GM03348 (cell line): Measurements from ENCODE around the gene UACA.
A peak's percentile ranks its signal among the peaks of the same experiment; 100 is the strongest.
"Not testable (repeated sequence)": the region's sequence is repeated elsewhere in the genome, so short reads cannot be mapped to it uniquely, and the experiment has no call there.

Experiments
- DNase-seq: peaks from one replicate; pipeline ENCODE4 v3.0.0; 2012; ENCODE audit warnings: low spot score

UACA gene

DNA sequence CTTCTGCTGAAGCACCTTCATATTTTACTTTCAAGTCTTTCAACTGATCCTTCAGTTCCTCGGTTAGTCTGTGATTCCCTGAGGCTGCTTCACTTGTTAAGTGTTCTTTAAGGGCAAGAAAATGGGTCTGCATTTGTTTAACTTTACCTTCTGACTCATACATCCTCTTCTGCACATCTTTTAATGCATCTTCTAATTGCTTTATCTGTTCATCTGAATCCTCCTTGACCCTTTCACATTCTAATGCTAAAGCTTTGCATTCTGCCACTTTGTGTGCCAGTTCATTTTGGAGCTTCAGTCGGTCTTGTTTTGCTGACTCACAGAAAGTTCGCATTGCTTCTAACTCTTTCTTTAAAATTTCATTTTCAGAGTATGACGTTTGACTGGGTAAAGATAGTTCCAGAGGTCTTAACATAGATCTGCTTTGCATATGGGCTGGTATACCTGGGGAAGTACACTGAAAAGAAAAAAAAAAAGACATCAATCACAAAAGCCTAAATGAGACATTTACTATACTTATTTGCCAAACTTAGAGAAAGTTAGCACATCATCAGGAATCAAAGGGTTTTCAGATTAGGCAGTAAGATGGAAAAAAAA lies 94.3 kb downstream of the UACA start:
- DNase-seq, result no peak

DNA sequence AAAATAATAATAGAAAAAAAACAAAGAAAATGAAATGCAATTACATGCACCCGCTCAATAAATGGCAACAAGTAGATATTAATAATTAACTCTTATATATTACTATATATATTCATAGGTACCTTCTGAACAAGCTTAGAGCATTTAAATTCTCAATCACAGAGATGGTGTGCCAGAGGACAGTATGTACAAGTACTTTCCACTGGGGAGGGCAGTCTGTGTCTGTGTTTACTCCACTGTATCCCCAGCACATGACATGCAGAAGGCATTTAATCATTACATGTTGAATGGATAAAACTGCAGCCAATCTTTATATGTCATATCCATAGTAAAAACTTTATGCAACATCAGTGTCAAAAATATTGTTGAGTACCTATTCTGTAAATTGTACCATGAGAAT lies 97.8 kb downstream of the UACA start:
- no peak for DNase-seq

DNA sequence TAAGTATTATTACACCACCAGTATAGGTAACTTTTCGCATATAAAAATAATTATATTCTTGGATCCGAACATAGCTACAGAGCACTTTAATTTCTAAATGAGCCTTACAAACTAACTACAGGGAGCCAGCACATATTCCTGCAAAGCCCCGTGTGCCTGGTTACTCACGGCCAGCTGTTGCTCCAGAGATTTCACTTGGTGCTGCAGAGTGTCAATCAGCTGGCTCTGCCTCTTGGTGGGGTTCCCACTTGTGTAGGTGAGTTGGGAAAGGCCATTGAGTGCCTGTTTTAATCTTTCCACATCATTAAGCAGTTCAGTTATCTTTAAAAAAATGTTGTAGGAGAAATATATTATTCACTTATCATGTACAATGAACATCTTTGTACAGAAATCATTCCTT lies 98.9 kb downstream of the UACA start:
- no peak for DNase-seq

- DNase-seq, result not testable (repeated sequence)
These were observed 100.3 kb downstream of the UACA start for GRCh38 chr15:70663069-70663468.

- no peak for DNase-seq
These were observed 103.7 kb downstream of the UACA start for GRCh38 chr15:70659662-70660061.

DNA sequence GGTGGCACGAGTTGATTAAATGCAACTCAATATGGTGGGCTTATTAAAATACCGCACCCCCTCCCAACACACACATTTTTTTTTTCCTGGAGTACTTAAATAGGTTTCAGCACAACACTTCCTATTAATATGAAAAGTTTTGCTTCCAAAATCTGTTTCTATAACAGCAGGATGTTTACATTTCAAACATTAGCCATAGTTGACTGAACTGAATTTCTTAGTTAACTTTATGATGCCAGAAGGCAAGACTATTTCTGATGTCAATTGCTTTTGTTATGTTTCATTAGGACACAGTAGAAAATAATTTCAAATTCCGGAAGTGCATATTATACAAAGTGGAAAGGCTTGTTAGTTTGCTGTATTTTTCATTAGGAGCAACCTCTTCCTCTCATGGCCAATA lies 104.7 kb downstream of the UACA start:
- no peak for DNase-seq

DNA sequence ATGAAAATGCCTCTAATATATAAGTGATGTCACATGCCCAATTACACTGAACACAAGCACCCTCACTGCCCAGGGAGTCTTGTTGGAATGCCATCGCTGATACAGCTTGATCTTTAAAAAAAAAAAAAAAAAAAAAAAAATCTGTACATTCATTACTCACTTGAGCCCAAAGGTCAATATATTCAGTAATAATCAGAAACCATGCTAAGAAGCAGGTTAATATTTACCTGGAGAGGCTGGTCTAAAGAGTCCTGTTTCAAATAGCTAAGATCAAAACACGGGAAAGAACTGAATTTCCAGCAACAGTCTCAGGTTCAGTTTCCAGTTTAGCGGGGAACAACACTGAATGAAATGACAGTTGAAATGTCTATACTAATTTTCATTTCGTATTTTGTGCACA lies 109.9 kb downstream of the UACA start:
- no peak for DNase-seq

- no peak for DNase-seq
These were observed 111.0 kb downstream of the UACA start for GRCh38 chr15:70652341-70652740.

- no peak for DNase-seq
These were observed 112.0 kb downstream of the UACA start for GRCh38 chr15:70651303-70651845.

- DNase-seq, result no peak
These were observed 112.6 kb downstream of the UACA start for GRCh38 chr15:70650567-70651302.

GRCh38 chr15:70647396-70647795 lies 116.0 kb downstream of the UACA start:
- DNase-seq, result no peak

- DNase-seq, result no peak
These were observed 117.2 kb downstream of the UACA start for GRCh38 chr15:70646169-70646568.

DNA sequence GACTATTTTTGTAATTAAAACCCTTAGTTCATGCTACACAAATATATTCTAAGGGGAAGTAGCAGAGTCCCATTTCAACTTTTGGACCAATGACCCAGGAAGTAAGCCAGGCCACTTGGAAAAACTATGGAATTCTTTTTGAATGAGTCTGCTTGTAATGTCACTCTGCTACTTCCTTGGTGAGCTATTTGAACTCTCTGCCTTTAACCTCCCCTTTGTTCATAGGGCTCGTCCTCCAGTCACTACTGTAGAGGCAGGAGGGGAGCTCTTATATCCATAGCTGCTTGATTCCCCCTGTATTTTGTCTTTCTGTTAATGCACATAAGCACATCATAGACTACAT lies 119.6 kb downstream of the UACA start:
- DNase-seq, result peak; percentile 35

- peak; percentile 13 for DNase-seq
These were observed 120.1 kb downstream of the UACA start for GRCh38 chr15:70643106-70643782.

DNA sequence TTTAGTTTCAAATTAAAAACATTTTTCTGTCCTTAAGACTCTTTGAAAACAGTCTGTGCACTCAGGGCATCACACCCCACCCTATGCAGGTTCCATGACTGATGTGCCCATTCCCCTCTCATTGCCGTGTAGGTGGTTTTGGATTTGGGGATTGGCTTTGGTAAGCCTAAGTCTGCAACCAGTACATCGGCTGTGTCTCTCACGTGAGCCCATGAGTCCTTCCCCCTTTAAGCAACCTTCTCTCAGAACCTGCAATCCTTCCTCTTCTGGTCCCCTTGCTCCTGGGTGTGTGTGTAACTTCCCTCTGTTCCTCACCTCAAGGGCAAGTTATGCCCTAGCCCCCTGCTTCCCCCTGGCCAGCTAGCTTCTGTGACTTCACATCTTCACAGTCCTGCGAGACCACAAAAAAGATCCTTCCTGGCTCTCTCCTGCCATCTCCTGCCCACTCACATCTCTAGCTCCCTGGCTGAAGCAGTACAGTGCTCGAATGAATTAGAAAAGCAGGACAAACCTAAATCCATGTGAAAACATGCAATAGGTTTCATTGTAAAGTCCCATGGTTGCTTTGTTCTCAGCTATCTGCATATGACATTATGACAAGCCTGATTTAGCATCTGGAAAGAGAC lies 126.7 kb downstream of the UACA start:
- DNase-seq, result peak; percentile 22

DNA sequence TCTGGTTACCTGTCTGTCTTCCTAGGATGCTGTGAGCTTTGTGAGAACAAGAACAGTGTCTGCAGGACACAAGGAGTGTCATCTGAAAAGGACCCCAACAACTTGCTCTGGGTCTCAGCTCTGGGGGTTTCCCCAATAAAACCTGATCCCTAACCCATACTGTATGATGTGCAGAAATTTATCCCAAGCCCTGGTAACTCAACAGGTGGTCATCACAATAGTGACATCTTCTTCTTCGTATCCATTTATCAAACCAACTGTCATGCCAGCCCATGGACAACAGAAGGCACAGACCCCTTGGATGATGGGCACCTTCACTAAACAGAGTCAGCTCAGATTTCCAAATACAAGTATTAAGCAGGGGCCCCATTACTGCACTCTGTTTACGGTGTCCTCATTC lies 127.5 kb downstream of the UACA start:
- DNase-seq, result no peak

DNA sequence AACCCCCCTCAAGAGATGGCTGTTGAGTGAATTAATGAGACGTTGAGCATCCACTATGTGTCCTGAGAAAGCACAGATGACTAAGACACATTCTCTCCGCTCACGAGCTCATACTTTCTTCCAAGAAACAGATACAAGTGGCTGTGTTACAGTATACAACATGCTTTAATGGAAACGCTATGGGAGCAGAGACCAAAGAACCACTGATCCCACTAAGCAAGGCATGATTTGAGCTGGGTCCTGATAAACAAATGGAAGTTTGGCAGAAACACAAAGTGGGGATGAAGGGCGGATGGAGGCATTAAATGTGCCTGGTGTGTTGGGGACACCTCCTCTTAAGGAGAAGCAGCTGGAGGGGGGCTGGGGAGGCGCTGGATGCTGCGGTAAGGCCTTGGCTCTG lies 129.4 kb downstream of the UACA start:
- no peak for DNase-seq

DNA sequence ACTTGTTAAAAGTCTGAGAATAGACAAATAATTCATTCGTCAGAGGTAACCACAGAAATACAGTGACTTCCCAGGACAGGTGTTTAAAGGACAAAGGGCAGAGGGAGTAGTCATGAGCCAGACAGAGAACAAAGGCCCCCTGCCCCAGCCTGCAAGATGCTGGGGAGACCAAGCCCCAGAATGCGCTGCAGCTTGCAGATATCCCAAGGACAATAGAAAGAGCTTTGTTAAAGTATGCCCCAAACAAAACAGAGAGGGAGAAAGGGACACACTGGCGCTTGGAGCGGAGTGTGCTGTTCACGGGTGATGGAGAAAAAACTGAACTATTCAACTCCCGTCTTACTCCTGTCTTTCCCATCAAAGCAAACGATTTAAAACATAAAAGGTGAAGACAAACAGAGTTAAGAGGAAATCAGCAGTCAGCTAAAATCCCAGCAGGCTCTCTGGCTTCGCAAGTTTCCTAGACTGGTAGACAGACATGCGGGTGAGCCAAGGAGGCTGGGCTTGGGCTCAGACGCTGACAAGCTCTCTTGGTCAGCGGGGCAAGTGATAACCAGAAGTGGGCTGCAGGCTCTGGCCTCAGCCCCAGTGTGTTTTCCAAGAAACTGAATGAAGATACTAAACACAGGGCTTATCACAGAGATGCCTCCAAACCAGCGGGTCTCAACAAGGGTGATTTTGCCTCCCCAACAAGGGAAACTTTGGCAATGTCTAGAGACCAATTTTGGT lies 130.1 kb downstream of the UACA start:
- no peak for DNase-seq

DNA sequence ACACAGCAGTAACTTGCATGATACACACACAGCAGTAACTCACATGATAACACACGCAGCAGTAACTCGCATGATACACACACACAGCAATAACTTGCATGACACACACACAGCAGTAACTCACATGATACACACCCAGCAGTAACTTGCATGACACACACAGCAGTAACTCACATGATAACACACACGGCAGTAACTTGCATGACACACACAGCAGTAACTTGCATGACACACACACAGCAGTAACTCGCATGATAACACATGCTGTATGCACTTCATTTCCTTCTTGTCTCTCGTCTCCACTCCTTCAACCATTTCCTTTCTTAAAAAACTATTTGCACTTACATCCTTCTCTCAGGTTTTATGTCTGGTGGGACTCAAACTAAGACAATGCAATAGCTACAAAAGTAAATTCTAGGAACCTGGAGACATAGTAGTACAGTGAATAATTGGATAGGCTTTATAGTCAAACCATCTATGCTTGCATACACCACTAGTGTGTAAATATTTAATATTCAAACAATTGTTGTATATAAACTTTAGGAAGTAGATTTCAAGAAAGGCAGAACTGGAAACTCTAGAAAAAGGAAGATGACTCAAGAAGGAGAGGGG lies 130.8 kb downstream of the UACA start:
- DNase-seq, result no peak

GRCh38 chr15:70632079-70632478 lies 131.3 kb downstream of the UACA start:
- DNase-seq, result no peak

DNA sequence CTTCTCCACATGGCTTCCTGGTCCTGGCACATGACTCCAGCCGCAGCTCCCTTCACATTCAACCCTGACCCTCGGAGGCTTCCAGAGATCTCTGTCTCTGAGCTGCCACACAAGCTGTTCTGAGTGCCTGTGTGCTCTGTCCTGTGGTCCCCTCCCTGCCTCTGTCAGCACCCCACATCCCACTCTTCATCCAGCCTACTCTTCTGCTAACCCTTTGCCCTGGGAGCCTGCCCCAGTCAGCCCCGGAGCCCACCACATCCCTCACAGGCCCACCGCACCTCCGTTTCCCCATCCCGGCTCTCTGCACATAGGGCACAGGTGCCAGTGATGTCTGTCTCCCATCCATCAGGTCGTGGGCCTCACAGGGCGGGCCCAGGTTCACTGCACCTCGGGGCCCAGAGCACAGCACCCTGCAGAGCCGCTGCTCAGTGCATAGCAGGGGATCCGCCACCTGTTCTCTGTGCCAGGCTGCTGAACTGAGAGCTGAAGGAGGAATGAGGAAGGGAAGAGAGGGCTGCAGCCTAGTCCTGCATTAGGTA lies 133.6 kb downstream of the UACA start:
- no peak for DNase-seq

GRCh38 chr15:70628549-70628896 lies 134.8 kb downstream of the UACA start:
- DNase-seq, result no peak
